NCI-H2171 (cell line): ENCODE measurements around the gene KCNAB1.

Experiments
- DNase-seq: peaks from one replicate; lab custom pipeline; 2025; lab: John Stamatoyannopoulos, UW

The KCNAB1 gene

DNA sequence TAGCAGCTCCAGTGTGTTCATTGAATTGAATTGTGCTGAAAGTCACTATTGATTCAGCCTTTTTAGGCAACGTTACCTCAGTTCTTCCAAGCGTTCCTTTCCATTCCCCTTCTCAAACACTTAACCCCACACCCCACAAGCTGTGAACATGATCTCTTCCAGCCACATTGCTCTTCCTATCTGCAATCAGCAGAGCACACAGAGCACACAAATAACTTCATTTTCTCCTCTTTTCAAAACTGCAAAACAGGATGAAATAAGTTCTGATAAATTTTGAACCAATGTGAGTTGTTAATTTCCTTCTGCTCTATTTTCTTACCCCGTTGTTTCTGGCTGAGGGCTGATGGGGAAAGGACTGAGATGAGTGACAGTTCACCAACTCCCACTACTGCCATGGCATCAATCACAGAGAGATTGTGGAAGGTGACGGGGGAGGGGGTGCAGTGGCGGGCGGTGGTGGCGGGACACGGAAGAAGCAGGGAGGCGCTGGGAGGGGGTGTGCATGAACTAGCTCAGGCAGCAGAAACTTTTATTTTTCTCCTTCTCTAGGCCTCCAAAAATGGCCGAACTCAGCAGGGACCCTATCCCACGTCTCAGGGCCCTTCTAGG, 287.3 kb downstream of the KCNAB1 start:
- no peak for DNase-seq

DNA sequence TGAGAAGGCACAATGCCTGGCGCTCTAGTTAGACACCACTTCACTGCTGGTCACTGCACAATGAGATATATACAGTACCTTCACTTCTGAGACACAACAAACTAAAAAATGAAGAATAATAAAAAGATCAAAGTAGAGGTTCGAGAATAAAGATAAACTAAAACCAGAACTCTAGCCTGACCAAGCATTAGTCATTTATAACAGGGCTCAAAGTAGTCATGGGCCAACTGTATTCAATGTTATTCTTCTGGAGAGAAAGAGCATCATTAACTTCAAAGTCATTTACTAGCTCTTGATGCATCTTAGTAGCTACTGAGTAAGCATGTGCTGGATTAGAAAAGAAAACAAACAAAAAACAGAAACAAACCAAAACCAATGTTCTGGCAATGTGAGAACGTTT, 289.3 kb downstream of the KCNAB1 start:
- no peak for DNase-seq

DNA sequence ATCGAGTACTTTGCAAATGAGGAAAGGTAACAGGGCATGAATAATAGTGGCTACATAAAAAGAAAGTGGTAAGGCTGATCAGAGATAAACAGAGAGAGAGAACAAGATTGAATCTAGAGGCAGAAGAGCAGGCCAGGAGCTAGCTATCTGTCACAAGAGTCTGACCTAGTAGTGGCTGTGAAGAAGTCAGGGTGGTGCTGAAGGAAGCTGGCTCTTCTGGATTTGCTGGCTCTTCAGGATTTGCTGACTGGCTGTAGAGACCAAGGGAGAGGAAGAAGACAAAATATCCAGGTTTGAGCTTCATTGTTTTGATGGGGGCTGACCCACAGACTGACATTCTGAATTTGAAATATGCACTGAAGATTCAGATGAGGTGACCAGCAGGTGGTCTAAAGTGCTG, 292.2 kb downstream of the KCNAB1 start:
- no peak for DNase-seq

DNA sequence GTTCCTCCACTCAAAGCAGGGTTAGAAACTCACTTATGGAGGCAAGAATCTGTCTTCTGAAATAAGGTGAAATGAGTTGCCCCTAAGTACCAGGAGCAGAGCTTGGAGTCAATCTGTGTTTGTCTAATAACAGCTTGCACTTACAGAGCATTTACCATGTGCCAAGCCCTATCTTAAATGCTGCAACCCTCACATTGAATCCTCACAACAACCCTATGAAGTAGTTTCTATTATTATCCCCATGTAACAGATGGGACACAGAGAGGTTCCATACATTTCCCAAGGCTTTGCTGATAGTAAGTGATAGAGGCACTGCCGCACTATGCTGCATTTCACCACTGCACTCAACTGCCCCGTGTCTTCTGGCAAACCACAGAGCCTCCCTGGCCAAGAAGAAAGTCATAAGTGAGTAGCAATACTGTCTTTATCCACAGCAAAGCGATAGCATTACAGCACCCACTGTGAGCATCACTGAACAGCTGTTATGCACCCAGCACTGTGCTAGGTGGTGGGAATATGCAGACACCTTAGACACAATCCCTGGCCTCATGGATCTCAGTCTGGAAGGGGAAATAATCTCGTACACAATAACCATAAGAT, 293.0 kb downstream of the KCNAB1 start:
- DNase-seq, result no peak

DNA sequence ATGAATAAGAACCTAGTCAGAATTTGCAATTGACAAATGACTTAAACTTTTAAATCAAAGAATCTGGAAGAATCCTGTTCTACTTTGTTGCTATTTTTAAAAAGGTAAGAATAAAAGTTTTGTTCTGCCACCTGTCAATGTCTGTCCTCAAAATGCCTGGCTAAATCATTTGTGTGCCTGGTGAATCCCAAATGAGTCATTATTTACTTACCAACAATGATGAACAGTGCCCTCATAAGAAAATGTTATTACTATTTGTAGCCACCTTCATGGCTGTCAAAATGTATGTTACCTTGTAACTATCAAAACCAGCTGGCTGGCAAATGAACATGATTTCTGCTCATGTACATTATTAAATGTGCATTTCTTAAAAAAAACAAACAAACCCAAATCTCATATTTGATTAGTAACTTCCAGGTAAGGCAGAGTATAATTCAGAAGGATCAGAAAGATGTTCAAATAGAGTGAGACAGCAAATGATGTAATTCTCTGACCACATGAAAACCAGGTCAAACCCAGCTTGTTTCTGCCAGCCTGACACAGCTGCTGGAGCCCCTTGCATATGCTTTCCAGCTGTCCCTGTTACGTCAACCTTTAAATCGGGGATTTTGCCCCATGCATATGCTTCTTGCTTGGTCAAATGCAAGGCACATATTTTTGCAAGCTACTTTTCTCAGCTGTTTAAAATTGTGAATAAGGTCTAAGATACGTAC, 296.6 kb downstream of the KCNAB1 start:
- DNase-seq, result no peak

DNA sequence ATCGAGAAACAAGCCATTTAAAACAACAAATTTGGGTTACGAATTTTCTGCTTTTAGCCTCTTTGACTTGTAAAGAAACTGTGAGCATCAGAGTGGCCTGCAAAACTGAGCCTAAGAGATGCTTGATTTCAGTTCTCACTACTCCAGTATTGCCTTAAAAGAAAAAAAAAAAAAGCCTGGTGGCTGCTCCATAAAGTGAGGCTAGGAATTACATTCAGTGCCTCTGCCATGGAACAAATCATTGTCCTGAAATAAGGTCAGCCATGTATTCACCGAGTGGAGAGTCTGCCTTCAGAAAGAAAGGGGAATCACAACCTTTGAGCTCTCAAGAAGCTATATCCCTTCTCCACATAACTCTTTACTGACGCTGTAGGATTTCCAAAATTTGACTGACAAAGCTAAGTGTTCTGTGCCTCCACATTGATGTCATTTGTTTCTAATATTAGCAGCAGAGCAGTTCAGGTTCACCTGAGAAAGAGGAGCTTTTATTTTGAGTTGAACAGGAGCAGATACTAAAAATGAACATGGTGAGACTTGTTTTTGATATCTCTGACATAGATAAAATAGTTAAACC, 297.3 kb downstream of the KCNAB1 start:
- DNase-seq, result no peak

DNA sequence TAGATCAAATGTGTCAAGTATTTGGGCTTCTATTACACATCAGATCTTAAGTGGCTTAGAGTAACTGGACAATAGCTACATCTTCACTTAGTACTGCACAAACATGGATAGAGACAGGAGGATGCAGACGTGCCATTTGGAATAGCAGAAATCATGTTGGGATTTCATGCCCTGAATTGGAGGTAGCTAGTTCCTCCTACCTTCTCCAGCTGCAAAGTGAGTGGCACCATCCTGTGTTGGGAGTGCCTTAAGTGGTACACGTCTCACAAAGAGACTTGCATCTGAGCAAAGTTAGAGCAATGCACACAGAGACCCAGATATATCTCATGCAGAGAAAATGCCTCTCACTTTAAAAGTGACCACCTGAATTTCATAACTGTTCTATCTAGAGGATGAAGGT, 298.1 kb downstream of the KCNAB1 start:
- DNase-seq, result no peak

DNA sequence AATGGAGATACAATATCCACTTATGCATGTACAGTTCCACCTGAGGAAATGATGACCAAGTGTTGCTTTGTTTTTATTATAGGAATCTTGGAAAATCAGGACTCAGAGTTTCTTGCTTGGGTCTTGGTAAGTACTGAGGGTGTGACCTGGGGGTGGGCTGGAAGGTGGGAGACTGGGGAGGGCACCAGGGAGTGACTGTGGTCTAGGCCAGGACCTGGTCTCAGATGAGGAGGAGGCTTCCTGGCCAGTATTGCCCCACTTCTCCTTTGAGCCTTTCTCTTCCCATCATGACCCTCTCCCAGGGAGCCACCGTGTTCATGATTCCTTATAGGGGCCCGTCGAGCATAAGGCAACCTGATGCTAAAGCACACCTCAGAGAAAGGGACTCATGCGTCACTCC, 301.2 kb downstream of the KCNAB1 start:
- DNase-seq, result no peak

DNA sequence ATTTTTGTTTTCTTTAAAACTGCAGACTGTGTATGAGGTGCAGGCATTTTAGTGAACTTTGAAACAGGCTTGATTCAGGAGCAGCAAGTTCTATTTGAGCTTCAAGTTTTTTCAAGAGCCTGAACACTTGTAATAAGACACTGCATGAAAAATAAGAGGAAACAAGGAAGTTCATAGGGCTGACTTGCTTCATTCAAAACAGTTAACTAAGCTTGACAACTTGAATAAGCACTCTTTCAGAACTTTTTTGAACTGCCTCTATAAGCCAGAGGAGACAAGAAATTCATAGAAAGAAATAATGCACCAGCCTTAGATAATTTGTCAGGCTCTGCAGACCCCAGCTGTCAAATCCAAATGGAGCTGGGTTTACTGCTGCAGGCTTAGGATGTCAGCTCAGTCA, 304.4 kb downstream of the KCNAB1 start:
- DNase-seq, result no peak

DNA sequence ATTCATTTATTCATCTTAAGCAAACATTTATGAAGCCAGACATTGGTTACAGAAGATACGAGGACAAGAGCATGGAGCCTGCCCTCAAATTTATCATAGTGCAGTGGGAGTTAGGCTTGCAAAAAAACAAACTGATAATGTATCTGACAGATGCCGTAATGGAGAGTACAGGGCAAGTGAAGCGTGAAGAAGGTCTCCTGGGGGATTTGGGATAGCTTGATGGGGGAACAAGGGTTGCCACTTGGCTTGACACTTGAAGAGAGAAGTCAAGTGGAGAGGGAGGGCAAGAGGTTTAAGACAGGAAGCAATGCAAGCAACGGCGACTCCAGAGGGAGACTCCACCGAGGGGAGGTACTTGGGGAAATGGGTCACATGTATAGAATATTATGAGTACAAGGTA, 305.3 kb downstream of the KCNAB1 start:
- peak; percentile 91 for DNase-seq

DNA sequence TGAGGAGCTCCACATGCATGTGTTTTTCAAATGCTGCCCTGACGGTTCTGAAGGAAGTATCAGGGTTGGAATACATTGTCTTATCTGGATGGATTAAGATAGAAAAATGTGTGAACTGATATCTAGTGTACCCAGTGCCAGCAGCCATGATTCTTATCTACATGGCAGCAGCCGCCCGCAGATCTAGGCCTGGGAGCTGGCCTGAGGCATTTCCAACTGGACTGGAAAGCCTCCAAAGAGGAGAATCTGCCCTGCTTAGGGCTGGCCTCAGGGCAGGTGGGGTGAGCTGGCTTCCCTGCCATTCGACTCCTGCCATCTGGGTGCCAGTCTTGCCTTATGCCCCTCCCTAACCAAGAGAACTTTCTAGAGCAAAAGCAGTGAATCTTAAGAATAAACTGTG, 308.7 kb downstream of the KCNAB1 start:
- DNase-seq, result no peak

DNA sequence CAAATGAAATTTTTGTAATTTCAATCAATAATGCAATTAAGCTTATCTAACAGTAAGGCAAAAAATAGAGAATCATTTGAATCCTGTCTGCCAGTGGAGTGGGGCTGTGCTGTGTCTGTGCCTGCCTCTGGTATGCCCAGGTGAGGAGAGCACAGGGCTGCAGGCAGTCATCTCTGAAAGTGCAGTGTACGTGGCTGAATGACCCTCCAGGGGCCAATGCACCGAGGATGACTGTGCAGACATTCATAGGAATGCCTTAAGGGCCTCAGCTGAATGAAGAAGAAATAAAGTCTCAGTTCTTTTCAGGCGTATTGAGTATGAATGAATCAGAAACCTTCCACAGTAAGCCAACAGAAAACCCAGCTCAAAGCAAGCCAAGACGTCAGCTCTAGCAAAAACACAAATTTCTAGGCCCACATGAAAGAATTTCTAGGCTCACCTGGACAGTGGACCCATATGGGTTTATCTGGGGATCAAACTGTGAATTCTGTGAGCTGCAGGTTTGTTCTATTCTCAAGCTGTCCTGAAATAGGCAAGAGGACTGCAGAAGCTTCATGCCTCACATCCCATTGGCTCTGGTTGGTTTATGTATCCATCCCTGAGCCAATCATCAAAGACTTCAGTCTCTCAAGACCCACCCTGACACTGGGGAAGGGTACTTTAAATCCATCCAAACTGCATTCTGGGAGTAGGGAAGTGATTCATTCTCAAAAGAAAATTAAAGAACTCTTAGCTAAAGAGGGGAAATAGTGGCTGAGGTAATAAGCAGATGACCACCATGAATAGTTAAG, 311.2 kb downstream of the KCNAB1 start:
- no peak for DNase-seq

DNA sequence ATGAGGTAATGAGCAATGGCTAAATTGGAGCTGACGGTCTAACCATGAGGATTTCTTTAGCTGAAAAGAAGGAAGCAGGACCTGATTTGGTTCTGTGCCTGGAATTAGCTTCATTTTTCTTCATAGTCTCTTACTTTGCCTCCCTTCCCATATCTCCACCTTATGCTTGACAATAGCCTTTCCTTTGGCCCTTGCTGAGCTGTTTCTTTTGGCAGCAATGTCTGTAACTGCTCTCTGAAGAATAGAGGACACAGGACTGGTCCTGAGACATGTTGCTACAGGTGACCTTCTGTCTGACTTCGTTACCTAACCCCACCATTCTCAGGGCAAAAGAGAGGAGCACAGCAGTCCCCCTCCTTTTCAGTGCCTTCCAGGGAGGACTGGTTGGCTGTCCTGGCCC, 312.2 kb downstream of the KCNAB1 start:
- no peak for DNase-seq

DNA sequence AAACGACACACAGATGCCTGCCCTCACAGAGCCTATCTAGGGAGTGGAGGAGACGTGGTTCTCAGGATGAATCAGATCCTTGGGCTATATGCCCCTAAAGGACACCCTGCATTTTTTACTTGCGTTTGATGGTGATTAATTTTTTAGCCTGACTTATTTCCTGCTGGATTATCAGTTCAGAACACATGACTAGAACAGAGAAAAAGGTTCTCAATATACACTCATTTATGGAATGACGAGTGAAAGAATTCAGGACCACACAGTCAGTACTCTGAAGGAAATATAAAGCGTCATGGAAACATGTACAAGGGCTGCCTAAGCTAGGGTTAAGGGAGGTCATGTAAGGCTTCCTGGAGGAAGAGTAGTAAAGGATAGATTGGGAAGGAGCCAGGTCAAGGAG, 312.8 kb downstream of the KCNAB1 start:
- no peak for DNase-seq

DNA sequence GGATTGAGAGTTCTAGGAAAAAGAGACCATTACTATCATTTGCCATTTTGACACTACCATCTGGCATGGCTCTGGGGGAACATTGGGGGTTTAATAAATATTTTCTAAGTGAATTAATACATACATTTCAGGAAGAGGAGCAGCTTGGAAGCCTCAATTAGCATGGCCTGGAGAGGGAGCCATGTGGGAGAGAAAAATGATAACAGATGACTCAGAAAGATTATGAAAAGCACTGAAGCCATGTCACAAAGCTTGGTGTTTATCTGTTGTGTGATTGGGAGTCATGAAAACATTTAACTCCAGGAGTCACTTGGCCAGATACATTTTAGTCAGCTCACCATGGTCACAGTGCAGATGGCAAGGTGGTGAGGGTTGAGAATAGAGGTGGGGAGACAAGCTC, 313.5 kb downstream of the KCNAB1 start:
- DNase-seq, result no peak

DNA sequence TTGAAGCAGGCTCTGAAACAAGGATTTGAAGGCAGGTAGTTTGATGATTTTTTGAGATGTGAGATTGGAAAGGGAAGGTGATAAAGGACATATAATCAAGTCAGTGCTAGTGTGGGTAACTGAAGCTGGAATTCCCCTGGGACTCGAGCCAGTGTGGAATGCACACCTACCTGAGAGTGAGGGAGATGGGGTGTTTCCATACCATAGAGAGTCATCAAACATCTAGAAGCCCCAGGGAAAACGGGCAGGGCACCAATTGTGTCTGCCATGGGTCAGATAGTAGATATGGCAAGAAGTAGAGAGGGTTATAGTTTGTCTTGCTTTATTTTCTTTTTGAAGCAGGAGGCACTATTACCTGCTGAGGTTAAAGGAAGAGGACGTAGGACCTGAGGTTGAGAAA, 314.5 kb downstream of the KCNAB1 start:
- DNase-seq, result no peak

DNA sequence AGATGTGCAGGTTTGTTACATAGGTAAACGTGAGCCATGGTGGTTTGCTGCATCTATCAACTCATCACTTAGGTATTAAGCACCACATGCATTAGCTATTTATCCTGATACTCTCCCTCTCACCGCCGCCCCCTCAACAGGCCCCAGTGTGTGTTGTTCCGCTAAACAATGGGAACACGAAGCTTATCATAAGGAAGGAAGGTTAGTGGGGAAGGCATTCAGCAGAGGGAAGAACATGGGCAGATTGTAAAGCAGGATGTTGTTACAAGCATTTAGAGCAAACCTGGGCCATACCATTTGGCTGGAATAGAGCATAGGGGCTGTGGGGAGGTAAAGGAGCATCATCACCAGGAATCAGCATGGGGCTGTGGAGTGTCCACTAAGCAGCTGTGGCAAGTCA, 322.7 kb downstream of the KCNAB1 start:
- no peak for DNase-seq

DNA sequence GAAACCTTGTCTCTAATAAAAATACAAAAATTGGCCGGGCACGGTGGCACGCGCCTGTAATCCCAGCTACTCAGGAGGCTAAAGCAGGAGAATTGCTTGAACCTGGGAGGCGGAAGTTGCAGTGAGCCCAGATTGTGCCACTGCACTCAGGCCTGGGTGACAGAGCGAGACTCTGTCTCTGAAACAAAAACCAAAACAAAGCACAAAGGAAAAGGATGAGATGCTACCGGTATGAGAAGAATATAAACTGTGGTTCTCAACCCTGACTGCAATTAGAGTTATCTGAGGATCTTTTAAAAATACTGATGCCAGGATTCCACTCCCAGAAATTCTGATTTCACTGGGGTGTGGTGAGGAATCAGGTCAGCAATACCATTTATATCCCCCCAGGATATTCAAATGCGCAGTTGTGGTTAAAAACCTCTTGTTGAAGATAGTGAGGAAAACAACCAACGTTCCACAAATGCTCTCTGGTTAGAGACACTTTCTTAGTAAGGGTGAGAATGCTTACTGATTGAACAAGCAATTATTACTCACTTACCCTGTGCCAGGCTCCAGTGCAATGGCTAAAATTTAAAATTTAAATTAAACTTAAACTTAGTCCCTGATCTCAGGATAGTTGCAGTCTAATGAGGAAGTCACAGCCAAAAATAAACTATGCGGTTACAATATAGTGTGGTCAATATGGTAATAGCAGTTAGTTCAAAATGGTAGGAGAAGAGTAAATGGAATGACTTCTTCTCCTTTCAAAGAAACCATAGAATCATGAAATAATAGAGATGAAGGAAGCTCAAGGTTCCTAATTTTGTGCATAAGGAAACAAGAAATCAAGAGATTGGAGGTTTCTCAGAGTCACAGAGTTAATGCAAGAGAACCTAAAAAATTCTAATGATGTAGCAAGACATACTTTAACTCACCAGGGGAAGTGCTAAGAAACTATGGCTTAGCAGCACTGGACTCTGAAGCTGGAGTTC, 325.0 kb downstream of the KCNAB1 start:
- no peak for DNase-seq

DNA sequence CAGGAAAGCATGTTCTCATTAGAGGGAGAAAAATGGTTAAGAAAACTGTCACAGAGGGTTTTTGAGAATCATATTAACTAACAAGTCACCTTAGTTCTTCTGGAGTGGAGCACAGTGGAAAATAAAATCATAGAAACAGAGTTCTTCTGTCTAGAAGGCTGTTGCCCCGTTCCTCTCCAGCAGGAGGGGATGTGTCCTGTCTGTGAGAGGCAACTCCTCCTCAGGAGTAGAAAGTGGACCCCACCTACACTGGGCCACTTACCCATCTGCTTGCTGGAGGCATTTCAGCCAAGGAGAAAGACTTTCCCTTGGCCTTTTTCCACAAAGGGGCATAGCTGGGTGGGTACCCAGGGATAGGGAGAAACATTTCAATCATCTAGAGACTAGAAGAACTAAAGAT, 327.9 kb downstream of the KCNAB1 start:
- DNase-seq, result no peak

DNA sequence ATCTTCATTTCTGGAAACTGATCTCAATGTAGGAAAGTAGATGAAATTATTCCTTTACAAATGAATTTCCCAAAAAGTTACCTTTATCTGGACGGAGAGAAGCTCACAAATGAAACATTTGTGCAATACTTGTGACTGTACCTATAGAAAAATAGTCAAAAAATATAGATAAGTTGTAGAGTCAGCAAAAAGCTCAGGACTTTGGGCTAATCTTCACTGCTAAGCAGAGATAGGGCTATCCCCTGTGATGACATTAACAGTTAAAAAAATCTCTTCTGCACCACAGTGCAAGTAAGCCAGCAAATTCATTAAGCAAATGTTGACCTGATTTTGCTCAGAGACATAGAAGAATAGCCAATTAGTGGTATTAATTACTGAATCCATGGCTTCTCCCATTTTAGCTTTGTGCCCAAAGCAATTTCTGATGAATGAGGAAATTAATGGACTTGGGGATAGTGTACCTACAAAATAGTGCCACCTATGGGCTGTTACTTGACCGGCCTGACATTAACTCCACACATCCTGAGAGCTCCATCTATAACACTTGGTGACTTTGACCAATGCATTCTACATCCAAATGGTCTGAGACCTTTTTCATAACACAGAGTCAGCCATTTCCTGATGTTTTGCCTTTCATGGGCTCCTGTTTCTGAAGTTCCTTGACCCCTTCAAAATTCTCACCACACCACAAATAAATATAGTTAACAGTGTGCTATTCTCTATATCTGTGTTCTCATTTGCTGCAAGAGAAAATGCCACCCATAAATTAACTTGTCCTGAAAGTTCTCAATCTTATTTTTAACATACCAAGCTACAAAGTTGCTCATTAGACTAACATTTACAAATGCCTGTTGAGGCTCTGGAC, 329.6 kb downstream of the KCNAB1 start:
- no peak for DNase-seq
